Measurements from ENCODE around the gene HTT. TPM values are rescaled to one million over a fixed set of nuclear protein-coding genes. Genes with fewer than 3 reads are reported as not detected.
A peak's percentile ranks its signal among the peaks of the same experiment; 100 is the strongest.

HTT gene
- total RNA-seq, 1 experiment from 2014 or later = 85.4 TPM

GRCh38 chr4:3292571-3293400 lies 218.3 kb downstream of the HTT start, which contains the start of gene RGS12 (continued):
- TF ChIP-seq AFF4 (CRISPR knock-in tag; IDR thresholded peaks at IDR 0.05; ENCODE audit: borderline replicate concordance) (no peak), FOXP4 (CRISPR knock-in tag; IDR thresholded peaks at IDR 0.05) (peak; percentile 53; the same call in 1 of the 2 replicates), USF2 (CRISPR knock-in tag; IDR thresholded peaks at IDR 0.05) (no peak), STAT6 (CRISPR knock-in tag; conservative IDR thresholded peaks at IDR 0.05; ENCODE audit: low read depth) (no peak), MXD4 (CRISPR knock-in tag; IDR thresholded peaks at IDR 0.05; ENCODE audit: borderline replicate concordance) (no peak), JUN (CRISPR knock-in tag; IDR thresholded peaks at IDR 0.05) (no peak), IRF2 (CRISPR knock-in tag; IDR thresholded peaks at IDR 0.05; ENCODE audit: borderline replicate concordance, low read depth) (no peak), SOX15 (CRISPR knock-in tag; IDR thresholded peaks at IDR 0.05) (no peak), ATF3 (CRISPR knock-in tag; conservative IDR thresholded peaks at IDR 0.05) (no peak), TEAD1 (CRISPR knock-in tag; IDR thresholded peaks at IDR 0.05) (0 out of 2 replicates have a peak, but pooled peaks have one; percentile 12), CREB1 (CRISPR knock-in tag; IDR thresholded peaks at IDR 0.05) (no peak), ZNF512 (CRISPR knock-in tag; IDR thresholded peaks at IDR 0.05; ENCODE audit: borderline replicate concordance) (no peak), ZNF138 (CRISPR knock-in tag; conservative IDR thresholded peaks at IDR 0.05) (no peak), OVOL2 (CRISPR knock-in tag; IDR thresholded peaks at IDR 0.05; ENCODE audit: borderline replicate concordance) (no peak), KAT7 (CRISPR knock-in tag; IDR thresholded peaks at IDR 0.05; ENCODE audit: borderline replicate concordance) (no peak), ZNF671 (CRISPR knock-in tag; IDR thresholded peaks at IDR 0.05) (no peak), ZNF232 (CRISPR knock-in tag; IDR thresholded peaks at IDR 0.05) (no peak), ELF4 (CRISPR knock-in tag; IDR thresholded peaks at IDR 0.05; ENCODE audit: low read depth) (no peak), FOXJ3 (CRISPR knock-in tag; IDR thresholded peaks at IDR 0.05; ENCODE audit: borderline replicate concordance) (no peak), RORB (CRISPR knock-in tag; IDR thresholded peaks at IDR 0.05) (no peak), CBFB (CRISPR knock-in tag; IDR thresholded peaks at IDR 0.05; ENCODE audit: low read depth) (no peak), ZBTB21 (CRISPR knock-in tag; IDR thresholded peaks at IDR 0.05; ENCODE audit: borderline replicate concordance) (no peak), SMAD4 (CRISPR knock-in tag; IDR thresholded peaks at IDR 0.05) (no peak), ATF1 (CRISPR knock-in tag; IDR thresholded peaks at IDR 0.05) (no peak), ZNF281 (CRISPR knock-in tag; IDR thresholded peaks at IDR 0.05) (no peak)

Measured in WTC11 (cell line).